H9 (cell line): ENCODE results near the gene MYO18A. TPM values are rescaled to one million over a fixed set of nuclear protein-coding genes. Genes with fewer than 3 reads are reported as not detected.

Source experiments
- DNase-seq: peaks from one replicate; pipeline ENCODE4 v3.0.0-alpha.2; 2017
- H2AFZ ChIP-seq: one replicate; pipeline ENCODE4 v1.6.1; 2013; ENCODE audit warnings: mild to moderate bottlenecking, low read length, control low read depth, moderate library complexity
- H2AK5ac ChIP-seq: 2 replicates; pipeline ENCODE4 v1.6.1; 2013; ENCODE audit warnings: low read length, control low read depth, mixed read lengths; ENCODE audit not compliant: insufficient read length
- H2BK120ac ChIP-seq: one replicate; pipeline ENCODE4 v1.6.1; 2013; ENCODE audit warnings: low read depth, mild to moderate bottlenecking, low read length, control low read depth, inconsistent platforms; ENCODE audit not compliant: poor library complexity, severe bottlenecking
- H2BK12ac ChIP-seq: 2 replicates; pipeline ENCODE4 v1.6.1; 2013; ENCODE audit warnings: low read length, control low read depth, mixed read lengths, low read depth; ENCODE audit not compliant: insufficient read length
- H2BK15ac ChIP-seq: 2 replicates; pipeline ENCODE4 v1.6.1; 2013; ENCODE audit warnings: low read depth, low read length, control low read depth
- H2BK20ac ChIP-seq: one replicate; pipeline ENCODE4 v1.6.1; 2013; ENCODE audit warnings: low read depth, mild to moderate bottlenecking, low read length, control low read depth, inconsistent platforms; ENCODE audit not compliant: poor library complexity, severe bottlenecking
- H2BK5ac ChIP-seq: 2 replicates; pipeline ENCODE4 v1.6.1; 2013; ENCODE audit warnings: low read length, control low read depth, mixed read lengths; ENCODE audit not compliant: insufficient read length
- H3K14ac ChIP-seq: 2 replicates; pipeline ENCODE4 v1.6.1; 2013; ENCODE audit warnings: low read length, control low read depth; ENCODE audit not compliant: insufficient read depth
- H3K18ac ChIP-seq: 2 replicates; pipeline ENCODE4 v1.6.1; 2013; ENCODE audit warnings: low read depth, mild to moderate bottlenecking, mixed read lengths, low read length, control low read depth; ENCODE audit not compliant: insufficient read length
- H3K23ac ChIP-seq: 2 replicates; pipeline ENCODE4 v1.6.1; 2013; ENCODE audit warnings: low read length, control low read depth, mixed read lengths, low read depth; ENCODE audit not compliant: insufficient read length
- H3K23me2 ChIP-seq: 2 replicates; pipeline ENCODE4 v1.6.1; 2013; ENCODE audit warnings: low read depth, mild to moderate bottlenecking, mixed read lengths, low read length, control low read depth; ENCODE audit not compliant: insufficient read length, poor library complexity, severe bottlenecking
- H3K27ac ChIP-seq: 2 replicates; pipeline ENCODE4 v1.5.1; 2013; ENCODE audit warnings: low read length, control low read depth, mixed read lengths, low read depth; ENCODE audit not compliant: insufficient read length
- H3K27me3 ChIP-seq: 2 replicates; pipeline ENCODE4 v1.6.1; 2013; ENCODE audit warnings: low read length, control low read depth, inconsistent platforms; ENCODE audit not compliant: insufficient read depth
- H3K4ac ChIP-seq: 2 replicates; pipeline ENCODE4 v1.6.1; 2013; ENCODE audit warnings: low read depth, mild to moderate bottlenecking, control low read depth, inconsistent platforms, low read length, moderate library complexity
- H3K4me1 ChIP-seq: 2 replicates; pipeline ENCODE4 v1.6.1; 2013; ENCODE audit warnings: low read length, control low read depth, inconsistent platforms; ENCODE audit not compliant: insufficient read depth
- H3K4me2 ChIP-seq: 2 replicates; pipeline ENCODE4 v1.6.1; 2013; ENCODE audit warnings: low read length, control low read depth, mixed read lengths; ENCODE audit not compliant: insufficient read length, insufficient read depth
- H3K56ac ChIP-seq: 2 replicates; pipeline ENCODE4 v1.6.1; 2013; ENCODE audit warnings: low read depth, mild to moderate bottlenecking, mixed read lengths, low read length, control low read depth; ENCODE audit not compliant: insufficient read length
- H3K79me1 ChIP-seq: 2 replicates; pipeline ENCODE4 v1.6.1; 2013; ENCODE audit warnings: low read depth, mild to moderate bottlenecking, moderate library complexity, low read length, control low read depth, inconsistent platforms; ENCODE audit not compliant: insufficient read depth, poor library complexity, severe bottlenecking
- H3K79me2 ChIP-seq: 2 replicates; pipeline ENCODE4 v1.6.1; 2013; ENCODE audit warnings: low read length, control low read depth, inconsistent platforms; ENCODE audit not compliant: insufficient read depth
- H3K9ac ChIP-seq: 2 replicates; pipeline ENCODE4 v1.6.1; 2013; ENCODE audit warnings: low read length, control low read depth, mixed read lengths; ENCODE audit not compliant: insufficient read length; ENCODE audit errors: extremely low read depth
- H3K9me3 ChIP-seq: one replicate; pipeline ENCODE4 v1.6.1; 2013; ENCODE audit warnings: low read depth, low read length, inconsistent platforms; ENCODE audit not compliant: control insufficient read depth
- H3T11ph ChIP-seq: one replicate; pipeline ENCODE4 v1.6.1; 2013; ENCODE audit warnings: mild to moderate bottlenecking, low read length, control low read depth, inconsistent platforms
- H4K20me1 ChIP-seq: one replicate; pipeline ENCODE4 v1.6.1; 2013; ENCODE audit not compliant: control insufficient read depth, insufficient read length, insufficient read depth
- H4K5ac ChIP-seq: 2 replicates; pipeline ENCODE4 v1.6.1; 2013; ENCODE audit warnings: low read depth, mild to moderate bottlenecking, mixed read lengths, low read length, control low read depth; ENCODE audit not compliant: insufficient read length
- H4K8ac ChIP-seq: replicated peaks from 2 replicates; pipeline ENCODE4 v1.6.1; 2013; ENCODE audit warnings: low read length, control low read depth, mixed read lengths, low read depth; ENCODE audit not compliant: insufficient read length
- H4K91ac ChIP-seq: 2 replicates; pipeline ENCODE4 v1.6.1; 2013; ENCODE audit warnings: low read depth, mild to moderate bottlenecking, moderate library complexity, mixed read lengths, low read length, control low read depth; ENCODE audit not compliant: insufficient read length
- H3K27ac Mint-ChIP-seq, 3 experiments: 2 replicates in 2 of 3; 3 replicates in 1 of 3; pipeline ENCODE4 v1.8.0; 2020 to 2021; ENCODE audit warnings: mixed read lengths in 3 of 3, mild to moderate bottlenecking in 1 of 3, moderate library complexity in 1 of 3
- H3K27me3 Mint-ChIP-seq: 2 replicates; pipeline ENCODE4 v1.8.0; 2021; ENCODE audit warnings: low read depth, mild to moderate bottlenecking, moderate library complexity, mixed read lengths
- H3K36me3 Mint-ChIP-seq, 3 experiments: 2 replicates in 2 of 3; 3 replicates in 1 of 3; pipeline ENCODE4 v1.8.0; 2020 to 2021; ENCODE audit warnings: low read depth in 3 of 3, mixed read lengths in 3 of 3; ENCODE audit not compliant: insufficient read depth in 1 of 3
- H3K4me1 Mint-ChIP-seq, 2 experiments: 2 replicates each; pipeline ENCODE4 v1.8.0; 2020; ENCODE audit warnings: mixed read lengths in 2 of 2
- H3K4me3 Mint-ChIP-seq, 2 experiments: 2 replicates in 1 of 2; 3 replicates in 1 of 2; pipeline ENCODE4 v1.8.0; 2020 to 2021; ENCODE audit warnings: mild to moderate bottlenecking in 2 of 2, mixed read lengths in 2 of 2, moderate library complexity in 1 of 2
- H3K9me3 Mint-ChIP-seq, 2 experiments: 2 replicates in 1 of 2; 3 replicates in 1 of 2; pipeline ENCODE4 v1.8.0; 2020; ENCODE audit warnings: mild to moderate bottlenecking in 2 of 2, mixed read lengths in 2 of 2, moderate library complexity in 1 of 2
- CTCF ChIP-seq: fragments of 200-600 bp; sonication (generic); conservative IDR thresholded peaks from 3 replicates; pipeline ENCODE4 v1.8.0; 2021; ENCODE audit warnings: antibody characterized with exemption, mild to moderate bottlenecking
- WGBS: extraction: QIAGEN DNeasy Blood & Tissue Kit; methylation state at CpG from one replicate; pipeline ENCODE4 v1.1.7; 2013; ENCODE audit warnings: missing lambda C conversion rate, low lambda C conversion rate, mixed read lengths; ENCODE audit not compliant: insufficient read length; ENCODE audit errors: extremely low coverage; 5-methylcytosine and 5-hydroxymethylcytosine counted together
- total RNA-seq: library from RNA; stranded (reverse); gene quantifications from 2 replicates; pipeline ENCODE4 v1.2.1, GENCODE V29; 2021

Gene MYO18A
- total RNA-seq, 1 experiment from 2014 or later, result 21.6 TPM

- H4K20me1 ChIP-seq, result no peaks in the 10 kb centered on the region
- H2BK15ac ChIP-seq, result no peak overlapping the region
- no peaks in the 10 kb centered on the region for H3K79me1 ChIP-seq
- no peaks in the 10 kb centered on the region for H3K9me3 Mint-ChIP-seq
- no peak overlapping the region for H3K56ac ChIP-seq
- no peak overlapping the region for H2AK5ac ChIP-seq
- no peak overlapping the region for H2BK12ac ChIP-seq
- H4K5ac ChIP-seq, result no peak overlapping the region
- H2BK20ac ChIP-seq, result no peak overlapping the region
- no peak overlapping the region for H3K14ac ChIP-seq
- H3K27me3 Mint-ChIP-seq, result no peaks in the 10 kb centered on the region
- H3K79me2 ChIP-seq, result no peaks in the 10 kb centered on the region
- no peak overlapping the region for H3T11ph ChIP-seq
- no peak overlapping the region for H3K4me2 ChIP-seq
- no peak overlapping the region for H3K4me3 Mint-ChIP-seq
- H3K18ac ChIP-seq, result no peak overlapping the region
- peak overlapping the region in 1 of 3 experiments; percentile 80; a peak in 2 of 7 replicates for H3K27ac Mint-ChIP-seq
- DNase-seq, result no peak
- H3K4me1 Mint-ChIP-seq, result peaks cover 29 to 39% of the 10 kb centered on the region in 2 experiments
- H3K23ac ChIP-seq, result no peak overlapping the region
- H2BK120ac ChIP-seq, result no peak overlapping the region
- no CpG with 5 or more reads among the region's 13 CpGs for WGBS
- no peak overlapping the region for H2AFZ ChIP-seq
- H4K8ac ChIP-seq, result no peak overlapping the region
- no peak overlapping the region for H4K91ac ChIP-seq
- no peaks in the 10 kb centered on the region for H3K27me3 ChIP-seq
- H3K4ac ChIP-seq, result no peak overlapping the region
- H3K27ac ChIP-seq, result no peak overlapping the region
- no peaks in the 10 kb centered on the region for H3K9me3 ChIP-seq
- no peak overlapping the region for H2BK5ac ChIP-seq
- no peaks in the 10 kb centered on the region for H3K23me2 ChIP-seq
- H3K9ac ChIP-seq, result no peak overlapping the region
- H3K4me1 ChIP-seq, result peaks cover 3% of the 10 kb centered on the region
- no peak for TF ChIP-seq CTCF
- peaks cover 20 to 58% (median 52%) of the 10 kb centered on the region in 3 experiments for H3K36me3 Mint-ChIP-seq
Observed at GRCh38 chr17:29091606-29092289, 88.5 kb downstream of the MYO18A start.
